HepG2 (cell line): ENCODE data around the gene PIK3C2B. TPM values are rescaled to one million over a fixed set of nuclear protein-coding genes. Genes with fewer than 3 reads are reported as not detected.

ENCODE experiments used
- AGO1 ChIP-seq: fragments of 200-400 bp; formaldehyde crosslinking; IDR thresholded peaks from 2 replicates; pipeline ENCODE4 v1.6.1; 2017; ENCODE audit warnings: mild to moderate bottlenecking, low read depth, low read length, moderate library complexity; ENCODE audit not compliant: poor library complexity, severe bottlenecking
- ATF1 ChIP-seq: IDR thresholded peaks from 2 replicates; pipeline ENCODE4 v1.6.1; 2016; ENCODE audit warnings: mild to moderate bottlenecking, control low read depth
- CBX5 ChIP-seq: sonication (generic); formaldehyde crosslinking; IDR thresholded peaks from 2 replicates; pipeline ENCODE4 v1.4.0; 2020; ENCODE audit warnings: missing genetic modification reagents, borderline replicate concordance
- HHEX ChIP-seq: IDR thresholded peaks from 2 replicates; pipeline ENCODE4 v1.6.1; 2016; ENCODE audit warnings: control low read depth
- NFATC3 ChIP-seq: sonication (generic); formaldehyde crosslinking; IDR thresholded peaks from 2 replicates; pipeline ENCODE4 v1.5.1; 2020; ENCODE audit warnings: mild to moderate bottlenecking, missing genetic modification reagents
- NPAS2 ChIP-seq: sonication (generic); formaldehyde crosslinking; IDR thresholded peaks from 2 replicates; pipeline ENCODE4 v1.8.0; 2022; ENCODE audit warnings: mild to moderate bottlenecking, missing genetic modification reagents, borderline replicate concordance
- NR2C2 ChIP-seq: sonication (generic); formaldehyde crosslinking; IDR thresholded peaks from 2 replicates; pipeline ENCODE4 v1.4.0; 2020; ENCODE audit warnings: missing genetic modification reagents, mild to moderate bottlenecking, moderate library complexity, borderline replicate concordance
- PHF5A ChIP-seq: IDR thresholded peaks from one replicate; pipeline ENCODE4 v1.6.1; 2018; ENCODE audit warnings: low read depth, missing genetic modification reagents; ENCODE audit not compliant: unreplicated experiment
- PREB ChIP-seq: sonication (generic); formaldehyde crosslinking; IDR thresholded peaks from 2 replicates; pipeline ENCODE4 v1.4.0; 2020; ENCODE audit warnings: missing genetic modification reagents
- SIN3B ChIP-seq: fragments of 150-350 bp; IDR thresholded peaks from 2 replicates; pipeline ENCODE4 v1.6.1; 2014; ENCODE audit warnings: low read length
- SMYD3 ChIP-seq: sonication (generic); formaldehyde crosslinking; IDR thresholded peaks from 2 replicates; pipeline ENCODE4 v1.8.1; 2023; ENCODE audit warnings: mild to moderate bottlenecking, missing genetic modification reagents
- XRCC5 ChIP-seq: fragments of 200-400 bp; formaldehyde crosslinking; optimal IDR thresholded peaks from 2 replicates; pipeline ENCODE3; 2017; ENCODE audit warnings: mild to moderate bottlenecking, low read length
- ZBTB44 ChIP-seq: sonication (generic); formaldehyde crosslinking; IDR thresholded peaks from 2 replicates; pipeline ENCODE4 v1.4.0; 2020; ENCODE audit warnings: missing genetic modification reagents
- ZFP62 ChIP-seq: sonication (generic); formaldehyde crosslinking; IDR thresholded peaks from 2 replicates; pipeline ENCODE4 v1.4.0; 2020; ENCODE audit warnings: missing genetic modification reagents
- ZFY ChIP-seq: sonication (generic); formaldehyde crosslinking; IDR thresholded peaks from 2 replicates; pipeline ENCODE4 v1.4.0; 2020; ENCODE audit warnings: missing genetic modification reagents
- ZHX2 ChIP-seq, 2 experiments: sonication (generic) in 1 of 2; formaldehyde crosslinking in 1 of 2; IDR thresholded peaks; 2 replicates each; pipeline versions ENCODE4 v1.6.1 to v1.9.0; 2014 to 2022; ENCODE audit warnings: antibody characterized with exemption in 1 of 2, borderline replicate concordance in 1 of 2, inconsistent platforms in 1 of 2, low read depth in 1 of 2, missing genetic modification reagents in 1 of 2
- ZNF432 ChIP-seq: sonication (generic); formaldehyde crosslinking; IDR thresholded peaks from 2 replicates; pipeline ENCODE4 v1.5.0; 2020; ENCODE audit warnings: missing genetic modification reagents, mild to moderate bottlenecking, borderline replicate concordance
- ZNF543 ChIP-seq: sonication (generic); formaldehyde crosslinking; IDR thresholded peaks from 2 replicates; pipeline ENCODE4 v1.4.0; 2020; ENCODE audit warnings: mild to moderate bottlenecking, missing genetic modification reagents
- ZNF746 ChIP-seq: sonication (generic); formaldehyde crosslinking; IDR thresholded peaks from 2 replicates; pipeline ENCODE4 v1.8.0; 2022; ENCODE audit warnings: mild to moderate bottlenecking, missing genetic modification reagents
- ZNF772 ChIP-seq: sonication (generic); formaldehyde crosslinking; IDR thresholded peaks from 2 replicates; pipeline ENCODE4 v1.5.0; 2020; ENCODE audit warnings: mild to moderate bottlenecking, missing genetic modification reagents
- ZNF777 ChIP-seq: sonication (generic); formaldehyde crosslinking; IDR thresholded peaks from 2 replicates; pipeline ENCODE4 v1.4.0; 2020; ENCODE audit warnings: missing genetic modification reagents
- ZNF816 ChIP-seq: sonication (generic); formaldehyde crosslinking; IDR thresholded peaks from 2 replicates; pipeline ENCODE4 v1.8.0; 2022; ENCODE audit warnings: missing genetic modification reagents, mild to moderate bottlenecking, borderline replicate concordance
- polyA plus RNA-seq, 8 experiments: library from polyadenylated mRNA; depleted of rRNA in 3 of 8; stranded (reverse) in 7 of 8; unstranded in 1 of 8; fragments of >200 nt; fragmentation: Illumina TruSeq in 4 of 8; extraction: Trizol in 4 of 8; gene quantifications; 2 replicates each; pipeline versions ENCODE4 v1.2.1 to v1.2.3, GENCODE V29; 2011 to 2016; ENCODE audit warnings: low read depth in 4 of 8, missing spikeins in 1 of 8, mixed read lengths in 1 of 8; ENCODE audit not compliant: insufficient read depth in 1 of 8
- total RNA-seq, 5 experiments: library from RNA; depleted of rRNA; stranded (reverse); fragments of >200 nt; fragmentation: Illumina TruSeq; extraction: Trizol; gene quantifications; 2 replicates each; pipeline ENCODE4 v1.2.3, GENCODE V29; 2016; ENCODE audit warnings: low read depth in 1 of 5

PIK3C2B gene
- total and polyA plus RNA-seq, 2 of the 13 experiments (the other 11 are each of a cell fraction or from before 2014, with no cell fraction given): 3.4 to 4.5 TPM

- TF ChIP-seq ZNF746 (peak; percentile 88), ATF1 (CRISPR knock-in tag) (peak; percentile 84), ZNF777 (peak; percentile 58), PHF5A (CRISPR knock-in tag) (peak; percentile 48), ZFY (peak; percentile 96), ZNF772 (CRISPR knock-in tag) (peak; percentile 77; the same call in 1 of the 2 replicates), ZHX2 (IDR thresholded peaks at IDR 0.05; ENCODE audit: low read depth) (no peak), ZHX2 (CRISPR knock-in tag; IDR thresholded peaks at IDR 0.05; ENCODE audit: borderline replicate concordance) (0 out of 2 replicates have a peak, but pooled peaks have one; percentile 38), AGO1 (peak; percentile 83), XRCC5 (peak; percentile 66), PREB (CRISPR knock-in tag) (no peak), ZFP62 (CRISPR knock-in tag) (no peak), HHEX (CRISPR knock-in tag) (no peak), NPAS2 (CRISPR knock-in tag) (no peak), SMYD3 (peak; percentile 80; the same call in 1 of the 2 replicates), ZBTB44 (CRISPR knock-in tag) (0 out of 2 replicates have a peak, but pooled peaks have one; percentile 45), ZNF816 (no peak; the same call in 1 of the 2 replicates), CBX5 (CRISPR knock-in tag) (peak; percentile 67), NR2C2 (CRISPR knock-in tag) (peak; percentile 54; the same call in 1 of the 2 replicates), ZNF432 (CRISPR knock-in tag) (no peak), SIN3B (0 out of 2 replicates have a peak, but pooled peaks have one; percentile 45), NFATC3 (peak; percentile 92; the same call in 1 of the 2 replicates), ZNF543 (CRISPR knock-in tag) (peak; percentile 86)
Measured at GRCh38 chr1:204516180-204516879, 21.7 kb upstream of the PIK3C2B start, which contains the start of gene MDM4 (continued).
